ENCODE data around the gene LEKR1. TPM values are rescaled to one million over a fixed set of nuclear protein-coding genes. Genes with fewer than 3 reads are reported as not detected.

LEKR1 gene
- total RNA-seq, 1 donor from 2014 or later: under 0.01 TPM

DNA sequence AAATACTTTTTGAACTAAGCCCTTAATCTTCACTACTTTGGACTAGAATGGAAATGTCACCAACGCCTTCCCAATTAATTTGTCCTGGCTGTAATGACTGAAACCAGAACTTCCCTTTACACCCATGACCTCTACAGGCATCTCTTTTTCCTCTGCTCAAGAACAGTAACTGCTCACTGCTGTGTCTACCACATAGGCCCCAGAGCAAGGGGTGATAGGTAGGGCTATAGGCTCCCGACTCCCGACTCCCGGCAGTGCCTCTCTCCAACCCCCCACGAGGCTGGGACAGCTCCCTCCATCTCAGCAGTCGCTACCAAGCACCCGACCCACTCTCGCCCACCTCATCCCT, 384 bp upstream of the LEKR1 start:
- no peak for DNase-seq (ENCODE audit: low read depth)
- Histone ChIP-seq H3K27me3 (ENCODE audit: control insufficient read depth, insufficient read depth, low read length) (no peaks in the 10 kb centered on the region), H3K36me3 (ENCODE audit: control insufficient read depth, insufficient read depth, low read length) (no peaks in the 10 kb centered on the region), H3K4me3 (ENCODE audit: low read depth, low read length) (peak overlapping the region; percentile 62)
- FAIRE-seq: no peak
- TF ChIP-seq, protein P1, sequence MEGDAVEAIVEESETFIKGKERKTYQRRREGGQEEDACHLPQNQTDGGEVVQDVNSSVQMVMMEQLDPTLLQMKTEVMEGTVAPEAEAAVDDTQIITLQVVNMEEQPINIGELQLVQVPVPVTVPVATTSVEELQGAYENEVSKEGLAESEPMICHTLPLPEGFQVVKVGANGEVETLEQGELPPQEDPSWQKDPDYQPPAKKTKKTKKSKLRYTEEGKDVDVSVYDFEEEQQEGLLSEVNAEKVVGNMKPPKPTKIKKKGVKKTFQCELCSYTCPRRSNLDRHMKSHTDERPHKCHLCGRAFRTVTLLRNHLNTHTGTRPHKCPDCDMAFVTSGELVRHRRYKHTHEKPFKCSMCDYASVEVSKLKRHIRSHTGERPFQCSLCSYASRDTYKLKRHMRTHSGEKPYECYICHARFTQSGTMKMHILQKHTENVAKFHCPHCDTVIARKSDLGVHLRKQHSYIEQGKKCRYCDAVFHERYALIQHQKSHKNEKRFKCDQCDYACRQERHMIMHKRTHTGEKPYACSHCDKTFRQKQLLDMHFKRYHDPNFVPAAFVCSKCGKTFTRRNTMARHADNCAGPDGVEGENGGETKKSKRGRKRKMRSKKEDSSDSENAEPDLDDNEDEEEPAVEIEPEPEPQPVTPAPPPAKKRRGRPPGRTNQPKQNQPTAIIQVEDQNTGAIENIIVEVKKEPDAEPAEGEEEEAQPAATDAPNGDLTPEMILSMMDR (IDR thresholded peaks at IDR 0.05; ENCODE audit: insufficient read depth, low read length, severe bottlenecking): no peak

DNA sequence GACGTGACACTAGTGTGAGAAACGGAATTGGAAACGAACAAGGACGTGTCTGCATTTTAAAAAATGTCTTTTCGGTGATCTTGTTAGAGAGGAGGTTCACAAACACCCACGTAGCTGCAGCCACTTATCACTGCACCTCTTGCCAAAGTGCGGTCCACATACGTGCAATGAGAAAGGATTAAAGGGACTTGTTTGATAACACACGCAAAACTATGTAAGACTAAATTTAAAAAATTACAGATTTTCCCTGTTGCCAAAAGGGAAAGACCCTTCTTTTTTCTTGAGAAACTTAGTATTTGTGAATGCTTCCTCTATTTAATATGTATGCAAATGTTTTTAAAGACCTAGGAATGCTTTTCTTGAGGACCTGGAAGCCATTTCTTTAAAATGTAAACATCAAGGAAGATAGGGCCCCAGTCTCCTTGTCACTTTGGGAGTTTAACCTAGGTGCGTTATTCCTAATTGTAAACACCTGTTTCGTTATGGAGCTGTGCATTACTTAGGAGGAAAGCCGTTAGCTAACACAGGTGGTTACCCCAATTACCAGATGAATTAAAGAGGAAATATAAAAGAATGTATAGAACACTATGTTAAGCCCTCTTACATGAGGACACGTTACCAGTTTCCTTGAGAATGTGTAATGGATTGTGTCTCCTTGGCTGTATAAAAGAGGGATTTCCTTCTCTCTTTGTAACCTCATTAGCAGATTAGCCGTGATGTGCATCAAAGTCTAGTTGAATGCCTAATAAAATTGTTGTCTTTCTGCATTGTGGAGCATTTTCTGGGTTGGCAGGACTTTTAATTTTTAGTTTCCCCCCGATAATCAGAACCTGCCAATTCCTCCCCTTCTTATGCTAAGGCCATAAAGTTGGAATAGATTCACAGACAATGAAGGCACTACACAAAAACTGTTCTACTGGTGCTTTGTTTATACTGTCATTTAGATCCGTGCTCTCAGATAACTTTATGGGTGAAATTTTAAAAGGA, 1.0 kb downstream of the LEKR1 start:
- no peaks in the 10 kb centered on the region for H3K36me3 ChIP-seq (ENCODE audit: control insufficient read depth, insufficient read depth, low read length)
- DNase-seq (ENCODE audit: low read depth) (no peak), FAIRE-seq (no peak)
- no peaks in the 10 kb centered on the region for H3K27me3 ChIP-seq (ENCODE audit: control insufficient read depth, insufficient read depth, low read length)
- TF ChIP-seq, protein P1 (IDR thresholded peaks at IDR 0.05; ENCODE audit: insufficient read depth, low read length, severe bottlenecking): no peak
- peak overlapping the region; percentile 62 for H3K4me3 ChIP-seq (ENCODE audit: low read depth, low read length)

DNA sequence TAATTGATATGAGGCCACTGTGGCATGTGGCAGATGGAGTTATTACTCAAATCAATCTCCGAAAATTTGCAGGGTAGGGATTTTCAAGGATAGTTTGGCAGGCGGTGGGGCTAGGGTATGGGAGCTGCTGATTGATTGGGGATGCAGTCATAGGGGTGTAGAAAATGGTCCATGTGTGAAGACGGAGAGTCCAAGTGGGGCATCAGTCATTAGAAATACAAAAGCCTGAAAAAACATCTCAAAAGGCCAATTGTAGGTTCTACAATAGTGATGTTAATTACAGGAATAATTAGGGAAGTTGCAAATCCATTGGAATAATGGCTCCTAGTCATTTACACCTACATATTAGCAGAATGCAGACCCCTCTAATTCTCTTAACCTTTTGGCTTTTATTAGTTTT, 4.9 kb downstream of the LEKR1 start:
- TF ChIP-seq, protein P1 (IDR thresholded peaks at IDR 0.05; ENCODE audit: insufficient read depth, low read length, severe bottlenecking): no peak
- no peak for FAIRE-seq
- no peak for DNase-seq (ENCODE audit: low read depth)
- no peak overlapping the region for H3K4me3 ChIP-seq (ENCODE audit: low read depth, low read length)
- H3K27me3 ChIP-seq (ENCODE audit: control insufficient read depth, insufficient read depth, low read length): no peaks in the 10 kb centered on the region
- H3K36me3 ChIP-seq (ENCODE audit: control insufficient read depth, insufficient read depth, low read length): no peaks in the 10 kb centered on the region

DNA sequence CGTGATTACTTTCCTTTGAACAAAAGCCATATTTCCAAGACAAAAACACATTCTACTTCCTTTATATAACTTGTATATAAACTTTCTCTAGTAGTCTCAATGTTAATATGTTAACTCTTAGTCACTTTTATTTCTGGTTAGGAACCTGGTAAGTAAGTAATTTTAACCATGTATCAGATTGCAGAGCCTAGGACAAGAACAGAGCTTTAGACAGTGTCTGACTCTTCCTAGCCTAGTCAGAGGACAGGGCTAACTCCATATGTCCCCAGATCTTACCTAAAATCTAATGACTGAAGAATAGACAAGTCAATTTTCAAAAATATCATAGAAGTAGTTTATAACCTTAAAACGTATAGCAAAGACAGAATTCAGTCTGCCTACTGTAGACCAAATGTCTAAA, 8.3 kb downstream of the LEKR1 start:
- H3K27me3 ChIP-seq (ENCODE audit: control insufficient read depth, insufficient read depth, low read length): no peaks in the 10 kb centered on the region
- no peak overlapping the region for H3K4me3 ChIP-seq (ENCODE audit: low read depth, low read length)
- DNase-seq (ENCODE audit: low read depth): no peak
- TF ChIP-seq, protein P1 (IDR thresholded peaks at IDR 0.05; ENCODE audit: insufficient read depth, low read length, severe bottlenecking): no peak
- FAIRE-seq: no peak
- no peaks in the 10 kb centered on the region for H3K36me3 ChIP-seq (ENCODE audit: control insufficient read depth, insufficient read depth, low read length)

DNA sequence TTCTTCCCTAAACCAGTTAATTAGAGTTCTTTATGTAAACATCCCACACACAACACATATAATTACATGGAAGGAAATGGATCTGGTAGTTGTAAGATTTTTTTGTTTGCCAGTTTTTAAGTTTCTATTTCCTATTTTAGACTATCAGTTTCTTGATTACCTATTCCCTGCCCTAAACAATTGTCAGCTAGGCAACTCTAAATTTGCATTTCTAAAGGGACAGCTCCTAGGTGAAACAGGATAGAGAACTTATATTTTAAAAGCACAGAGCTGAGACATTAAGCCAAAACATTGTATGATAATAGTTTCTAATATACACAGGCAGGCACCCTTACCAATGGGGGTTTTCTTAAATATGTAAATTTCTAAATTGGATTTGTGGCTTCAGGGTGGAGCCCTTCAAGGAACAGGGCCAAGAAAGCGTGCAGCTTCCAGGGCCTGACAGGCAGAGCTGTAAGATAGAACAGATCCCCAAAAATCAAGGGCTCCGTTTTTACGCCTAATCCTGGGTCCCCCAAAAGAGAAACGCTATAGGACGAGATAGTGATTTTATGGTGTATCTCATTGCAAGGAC, 8.9 kb downstream of the LEKR1 start:
- DNase-seq (ENCODE audit: low read depth) (no peak), FAIRE-seq (no peak)
- TF ChIP-seq, protein P1 (IDR thresholded peaks at IDR 0.05; ENCODE audit: insufficient read depth, low read length, severe bottlenecking): no peak
- no peak overlapping the region for H3K4me3 ChIP-seq (ENCODE audit: low read depth, low read length)
- no peaks in the 10 kb centered on the region for H3K27me3 ChIP-seq (ENCODE audit: control insufficient read depth, insufficient read depth, low read length)
- no peaks in the 10 kb centered on the region for H3K36me3 ChIP-seq (ENCODE audit: control insufficient read depth, insufficient read depth, low read length)
